Upper lobe of left lung (tissue), 6 donors: ENCODE measurements around the gene NCOR1. TPM values are rescaled to one million over a fixed set of nuclear protein-coding genes. Genes with fewer than 3 reads are reported as not detected.
"Not testable (repeated sequence)": the region's sequence is repeated elsewhere in the genome, so short reads cannot be mapped to it uniquely, and the experiment has no call there.

Experiments used
- ATAC-seq, 2 donors: fragments of 200-7000 bp; cut with Tn5 transposase; one replicate each; pipeline ENCODE4 v1.9.1; 2022; ENCODE audit warnings: mild to moderate bottlenecking in 2 of 2, moderate library complexity in 2 of 2; ENCODE audit not compliant: low FRiP score in 2 of 2
- DNase-seq, 2 donors: peaks; one replicate each; pipeline ENCODE4 v3.0.0-alpha.2; 2019 to 2020
- H3K27ac ChIP-seq, 4 donors: fragments of 200-600 bp; sonication (generic); one replicate each; pipeline ENCODE4 v1.5.1; 2016 to 2019
- H3K27me3 ChIP-seq, 4 donors: fragments of 200-600 bp; sonication (generic); one replicate each; pipeline ENCODE4 v1.5.1; 2017 to 2019
- H3K36me3 ChIP-seq, 4 donors: fragments of 200-600 bp; sonication (generic); one replicate each; pipeline ENCODE4 v1.5.1; 2016 to 2019
- H3K4me1 ChIP-seq, 4 donors: fragments of 200-600 bp; sonication (generic); one replicate each; pipeline ENCODE4 v1.5.1; 2018 to 2019
- H3K4me3 ChIP-seq, 4 donors: fragments of 200-600 bp; sonication (generic); one replicate each; pipeline ENCODE4 v1.5.1; 2017 to 2019; ENCODE audit warnings: mild to moderate bottlenecking in 2 of 4, moderate library complexity in 1 of 4
- H3K9me3 ChIP-seq, 4 donors: fragments of 200-600 bp; sonication (generic); one replicate each; pipeline ENCODE4 v1.5.1; 2018 to 2019
- CTCF ChIP-seq, 6 experiments: fragments of 450-650 bp in 4 of 6; fragments of 200-600 bp in 2 of 6; sonication (generic) in 2 of 6; IDR thresholded peaks; one replicate each; pipeline ENCODE4 v1.5.1; 2016 to 2019; ENCODE audit warnings: antibody characterized with exemption in 6 of 6
- EP300 ChIP-seq, 4 donors: sonication (generic); formaldehyde crosslinking; IDR thresholded peaks; one replicate each; pipeline ENCODE4 v1.5.1; 2017; ENCODE audit warnings: antibody characterized with exemption in 4 of 4, control low read depth in 2 of 4
- POLR2A ChIP-seq, 4 donors: fragments of 450-650 bp; IDR thresholded peaks; one replicate each; pipeline ENCODE4 v1.5.1; 2016 to 2017; ENCODE audit warnings: antibody characterized with exemption in 4 of 4, mild to moderate bottlenecking in 2 of 4
- POLR2AphosphoS5 ChIP-seq, 2 donors: sonication (generic); formaldehyde crosslinking; IDR thresholded peaks; one replicate each; pipeline ENCODE4 v1.5.1; 2017; ENCODE audit warnings: antibody characterized with exemption in 2 of 2
- WGBS, 2 donors: methylation state at CpG; one replicate each; pipeline ENCODE4 v1.1.5; 2017 to 2018; 5-methylcytosine and 5-hydroxymethylcytosine counted together
- total RNA-seq, 6 donors: library from RNA; depleted of rRNA in 4 of 6; stranded (reverse); fragments of >200 nt in 4 of 6; gene quantifications; one replicate each; pipeline versions ENCODE4 v1.1.0 to v1.2.1, GENCODE V29; 2016 to 2021
- donor health status: DM: no; HTN: no; CAD: no; lungs with moderate emphysema.
- donor health status: DM: no; HTN: yes; CAD: no; lungs with severe emphysema.

The NCOR1 gene
- total RNA-seq, 6 donors from 2014 or later = 111 to 301 (median 147) TPM

GRCh38 chr17:16189791-16190348, 25.5 kb downstream of the NCOR1 start:
- Histone ChIP-seq H3K36me3 (peaks cover 0 to 67% (median 22%) of the 10 kb centered on the region in 4 donors), H3K9me3 (no peaks in the 10 kb centered on the region), H3K27ac (no peak overlapping the region), H3K27me3 (no peaks in the 10 kb centered on the region), H3K4me1 (peaks cover 0 to 3% (median 0%) of the 10 kb centered on the region in 4 donors), H3K4me3 (no peak overlapping the region)
- TF ChIP-seq POLR2A (IDR thresholded peaks at IDR 0.05) = no peak
- no peak for TF ChIP-seq CTCF (IDR thresholded peaks at IDR 0.05)
- no peak for TF ChIP-seq EP300 (IDR thresholded peaks at IDR 0.05)
- no peak for TF ChIP-seq POLR2AphosphoS5 (IDR thresholded peaks at IDR 0.05)
- ATAC-seq (no peak), DNase-seq (no peak)
- 89 to 93% methylated on average over 3 of the region's 3 CpGs for WGBS, 2 donors

- H3K4me1 ChIP-seq = peaks cover 0 to 3% (median 0%) of the 10 kb centered on the region in 4 donors
- TF ChIP-seq EP300 (IDR thresholded peaks at IDR 0.05) (no peak), POLR2A (IDR thresholded peaks at IDR 0.05) (no peak), CTCF (IDR thresholded peaks at IDR 0.05) (no peak), POLR2AphosphoS5 (IDR thresholded peaks at IDR 0.05) (no peak)
- ATAC-seq (no peak), DNase-seq (no peak)
- H3K9me3 ChIP-seq = no peaks in the 10 kb centered on the region
- WGBS, 2 donors = 88 to 93% methylated on average over 5 of the region's 5 CpGs
- no peak overlapping the region for H3K27ac ChIP-seq
- H3K36me3 ChIP-seq = peaks cover 0 to 56% (median 21%) of the 10 kb centered on the region in 4 donors
- no peak overlapping the region for H3K4me3 ChIP-seq
- H3K27me3 ChIP-seq = no peaks in the 10 kb centered on the region
Observed at GRCh38 chr17:16187642-16188041, 27.7 kb downstream of the NCOR1 start.

- 89 to 96% methylated on average over 1 of the region's 1 CpG for WGBS, 2 donors
- no peak for ATAC-seq
Observed at GRCh38 chr17:16181581-16181980, 33.8 kb downstream of the NCOR1 start.

GRCh38 chr17:16178836-16179235, 36.5 kb downstream of the NCOR1 start:
- H3K27ac ChIP-seq = no peak overlapping the region
- TF ChIP-seq CTCF (IDR thresholded peaks at IDR 0.05) = no peak
- no peak for TF ChIP-seq EP300 (IDR thresholded peaks at IDR 0.05)
- H3K36me3 ChIP-seq = peaks cover 0 to 5% (median 0%) of the 10 kb centered on the region in 4 donors
- ATAC-seq (no peak), DNase-seq (no peak)
- H3K4me1 ChIP-seq = no peaks in the 10 kb centered on the region
- H3K27me3 ChIP-seq = no peaks in the 10 kb centered on the region
- WGBS, 2 donors = 97% methylated on average over 5 of the region's 5 CpGs
- no peaks in the 10 kb centered on the region for H3K9me3 ChIP-seq
- no peak overlapping the region for H3K4me3 ChIP-seq

More at GRCh38 chr17:16181581-16181980, 33.8 kb downstream of the NCOR1 start:
- Histone ChIP-seq H3K36me3 (peaks cover 0 to 26% (median 12%) of the 10 kb centered on the region in 4 donors), H3K4me3 (no peak overlapping the region), H3K9me3 (no peaks in the 10 kb centered on the region), H3K27me3 (no peaks in the 10 kb centered on the region), H3K27ac (no peak overlapping the region), H3K4me1 (no peaks in the 10 kb centered on the region)
- DNase-seq = no peak
- TF ChIP-seq CTCF (IDR thresholded peaks at IDR 0.05) = no peak
- TF ChIP-seq POLR2A (IDR thresholded peaks at IDR 0.05) = no peak
- no peak for TF ChIP-seq POLR2AphosphoS5 (IDR thresholded peaks at IDR 0.05)
- no peak for TF ChIP-seq EP300 (IDR thresholded peaks at IDR 0.05)

- H3K9me3 ChIP-seq = no peaks in the 10 kb centered on the region
- TF ChIP-seq CTCF (IDR thresholded peaks at IDR 0.05) (no peak), POLR2AphosphoS5 (IDR thresholded peaks at IDR 0.05) (no peak), EP300 (IDR thresholded peaks at IDR 0.05) (no peak), POLR2A (IDR thresholded peaks at IDR 0.05) (no peak)
- no peak overlapping the region for H3K4me3 ChIP-seq
- WGBS, 2 donors = 78 to 84% methylated on average over 7 of the region's 7 CpGs
- ATAC-seq (peak; percentile 29 to 84), DNase-seq (peak in 1 of 2 donors; percentile 36)
- peaks cover 0 to 38% (median 4%) of the 10 kb centered on the region in 4 donors for H3K36me3 ChIP-seq
- no peak overlapping the region for H3K27ac ChIP-seq
- peaks cover 0 to 11% (median 3%) of the 10 kb centered on the region in 4 donors for H3K4me1 ChIP-seq
- no peaks in the 10 kb centered on the region for H3K27me3 ChIP-seq
Observed at GRCh38 chr17:16171613-16172012, 43.7 kb downstream of the NCOR1 start.

- 90 to 98% methylated on average over 4 of the region's 4 CpGs for WGBS, 2 donors
- DNase-seq, H3K9me3 ChIP-seq, H3K27me3 ChIP-seq, H3K4me3 ChIP-seq, ATAC-seq, H3K27ac ChIP-seq: not testable (repeated sequence)
- H3K4me1 ChIP-seq = peaks cover 0 to 11% (median 3%) of the 10 kb centered on the region in 4 donors
- H3K36me3 ChIP-seq = peaks cover 0 to 52% (median 8%) of the 10 kb centered on the region in 4 donors
Observed at GRCh38 chr17:16166766-16167165, 48.6 kb downstream of the NCOR1 start.
